DND-41 (cell line): Measurements from ENCODE around the gene PIGO.

Experiments
- CTCF ChIP-seq: IDR thresholded peaks from 2 replicates; pipeline ENCODE4 v1.5.1; 2012; ENCODE audit warnings: borderline replicate concordance, low read length, moderate library complexity, mild to moderate bottlenecking; ENCODE audit not compliant: poor library complexity, severe bottlenecking; ENCODE audit errors: extremely low read depth
- EZH2 ChIP-seq: IDR thresholded peaks from 3 replicates; pipeline ENCODE4 v1.6.1; 2012; ENCODE audit warnings: borderline replicate concordance, low read depth, mild to moderate bottlenecking, moderate library complexity, low read length, inconsistent platforms; ENCODE audit not compliant: severe bottlenecking

GRCh38 chr9:35104586-35104985 is 8.2 kb upstream of the PIGO start:
- TF ChIP-seq CTCF (no peak), EZH2 (no peak)
